Endodermal cell (in vitro differentiated cells): ENCODE results near the gene OR1L1. TPM values are rescaled to one million over a fixed set of nuclear protein-coding genes. Genes with fewer than 3 reads are reported as not detected.

Source experiments
- DNase-seq: peaks from one replicate; pipeline ENCODE4 v3.0.0-alpha.2; 2017
- H3K27ac ChIP-seq: 2 replicates; pipeline ENCODE4 v1.5.1; 2013; ENCODE audit warnings: mild to moderate bottlenecking, low read depth, low read length, moderate library complexity
- H3K27me3 ChIP-seq: 2 replicates; pipeline ENCODE4 v1.6.1; 2013; ENCODE audit warnings: mild to moderate bottlenecking, low read length, moderate library complexity; ENCODE audit not compliant: insufficient read depth, control insufficient read depth, poor library complexity, severe bottlenecking
- H3K36me3 ChIP-seq: 2 replicates; pipeline ENCODE4 v1.7.0; 2013; ENCODE audit warnings: mild to moderate bottlenecking, low read length, moderate library complexity; ENCODE audit not compliant: control insufficient read depth, insufficient read depth
- H3K4me1 ChIP-seq: one replicate; pipeline ENCODE4 v1.7.0; 2013; ENCODE audit warnings: low read length; ENCODE audit not compliant: control insufficient read depth, insufficient read depth
- H3K4me3 ChIP-seq: 2 replicates; pipeline ENCODE4 v1.5.1; 2013; ENCODE audit warnings: mild to moderate bottlenecking, low read length, moderate library complexity
- H3K9ac ChIP-seq: 2 replicates; pipeline ENCODE4 v1.6.1; 2013; ENCODE audit warnings: mild to moderate bottlenecking, low read length, moderate library complexity; ENCODE audit not compliant: poor library complexity, severe bottlenecking; ENCODE audit errors: extremely low read depth
- H3K9me3 ChIP-seq: 2 replicates; pipeline ENCODE4 v1.6.1; 2013; ENCODE audit warnings: mild to moderate bottlenecking, low read length, moderate library complexity; ENCODE audit not compliant: control insufficient read depth
- H3K27ac Mint-ChIP-seq: 2 replicates; pipeline ENCODE4 v1.8.0; 2020; ENCODE audit warnings: mixed read lengths
- H3K27me3 Mint-ChIP-seq: 2 replicates; pipeline ENCODE4 v1.8.0; 2021; ENCODE audit warnings: mild to moderate bottlenecking, mixed read lengths; ENCODE audit not compliant: insufficient read depth
- H3K36me3 Mint-ChIP-seq: 2 replicates; pipeline ENCODE4 v1.8.0; 2020; ENCODE audit warnings: low read depth, mixed read lengths
- H3K4me1 Mint-ChIP-seq: 2 replicates; pipeline ENCODE4 v1.8.0; 2020; ENCODE audit warnings: mixed read lengths
- H3K4me3 Mint-ChIP-seq: 2 replicates; pipeline ENCODE4 v1.8.0; 2020; ENCODE audit warnings: mild to moderate bottlenecking, moderate library complexity, mixed read lengths
- H3K9me3 Mint-ChIP-seq: 2 replicates; pipeline ENCODE4 v1.8.0; 2020; ENCODE audit warnings: mild to moderate bottlenecking, mixed read lengths
- CTCF ChIP-seq: fragments of 200-600 bp; sonication (generic); conservative IDR thresholded peaks from 2 replicates; pipeline ENCODE4 v1.5.0; 2021; ENCODE audit warnings: antibody characterized with exemption, mild to moderate bottlenecking
- WGBS, 2 experiments: methylation state at CpG; one replicate each; pipeline versions ENCODE4 v1.1.5 to v1.1.7; 2013; ENCODE audit warnings: missing lambda C conversion rate in 2 of 2, mixed read lengths in 1 of 2; ENCODE audit not compliant: insufficient coverage in 1 of 2, insufficient read length in 1 of 2; 5-methylcytosine and 5-hydroxymethylcytosine counted together
- total RNA-seq, 2 donors: library from RNA; stranded (reverse); fragmentation: NEBNext Ultra II Directional in 1 of 2; extraction: Animal tissue kit (Norgen Biotek cat#: 25700) in 1 of 2; gene quantifications; 2 replicates in 1 of 2; 3 replicates in 1 of 2; pipeline ENCODE4 v1.2.1, GENCODE V29; 2021

Gene OR1L1
- total RNA-seq, 2 donors from 2014 or later, result not detected

DNA sequence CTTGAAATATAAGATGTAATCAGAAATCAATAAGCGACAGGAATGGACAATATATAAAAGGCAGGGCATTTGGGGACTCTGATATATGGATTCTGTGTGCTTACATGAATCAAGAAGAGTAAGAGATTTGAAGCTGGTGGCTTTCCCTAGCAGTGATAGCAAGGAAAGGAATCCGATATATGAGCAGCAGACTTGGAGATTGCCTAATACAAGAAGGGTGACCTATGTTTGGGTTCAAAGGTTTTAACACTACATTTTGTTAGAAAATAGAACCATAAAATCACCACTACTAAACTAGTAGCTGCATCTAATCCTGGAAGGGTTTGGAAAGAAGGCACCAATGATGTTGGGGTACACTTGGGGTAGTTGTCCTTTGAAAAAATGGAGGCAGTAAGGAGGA, 11.0 kb downstream of the OR1L1 start:
- peaks cover 90% of the 10 kb centered on the region for H3K9me3 Mint-ChIP-seq
- H3K9me3 ChIP-seq, result peaks cover 67% of the 10 kb centered on the region

DNA sequence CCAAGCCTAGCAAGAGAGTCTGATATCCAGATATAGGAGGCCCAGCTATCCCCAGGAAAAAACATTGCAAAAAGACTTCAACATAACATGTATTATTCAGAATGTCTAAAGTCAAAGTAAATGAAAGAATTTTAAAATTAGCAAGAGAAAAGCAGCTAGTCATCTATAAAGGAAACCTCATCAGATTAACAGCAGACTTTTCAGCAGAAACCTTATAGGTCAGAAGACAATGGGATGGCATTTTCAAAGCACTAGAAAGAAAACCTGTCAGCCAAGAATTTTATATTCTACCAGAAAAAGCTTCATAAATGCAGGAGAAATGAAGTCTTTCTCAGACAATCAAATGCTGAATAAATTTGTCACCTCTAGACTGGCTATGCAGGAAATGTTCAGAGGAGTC, 23.3 kb downstream of the OR1L1 start:
- no peak overlapping the region for H3K4me3 Mint-ChIP-seq
- no peaks in the 10 kb centered on the region for H3K4me1 Mint-ChIP-seq
- no peaks in the 10 kb centered on the region for H3K36me3 ChIP-seq
- no peaks in the 10 kb centered on the region for H3K36me3 Mint-ChIP-seq
- H3K9ac ChIP-seq, result no peak overlapping the region
- TF ChIP-seq CTCF, result no peak
- H3K27me3 ChIP-seq, result no peaks in the 10 kb centered on the region
- peaks cover 58% of the 10 kb centered on the region for H3K9me3 ChIP-seq
- H3K27ac Mint-ChIP-seq, result no peak overlapping the region
- H3K27ac ChIP-seq, result no peak overlapping the region
- no peaks in the 10 kb centered on the region for H3K27me3 Mint-ChIP-seq
- no peak overlapping the region for H3K4me3 ChIP-seq
- no peaks in the 10 kb centered on the region for H3K4me1 ChIP-seq
- DNase-seq, result no peak
- peaks cover 74% of the 10 kb centered on the region for H3K9me3 Mint-ChIP-seq

More for the DNA sequence above, 11.0 kb downstream of the OR1L1 start:
- no peak for TF ChIP-seq CTCF
- peaks cover 2% of the 10 kb centered on the region for H3K27me3 Mint-ChIP-seq
- no peak overlapping the region for H3K4me3 Mint-ChIP-seq
- DNase-seq, result no peak
- no peak overlapping the region for H3K27ac Mint-ChIP-seq
- H3K4me1 Mint-ChIP-seq, result no peaks in the 10 kb centered on the region
- Histone ChIP-seq H3K27ac (no peak overlapping the region), H3K9ac (no peak overlapping the region), H3K36me3 (no peaks in the 10 kb centered on the region), H3K4me3 (no peak overlapping the region), H3K27me3 (no peaks in the 10 kb centered on the region), H3K4me1 (no peaks in the 10 kb centered on the region)
- no peaks in the 10 kb centered on the region for H3K36me3 Mint-ChIP-seq
- 23 to 66% methylated on average over 1 to 2 of the region's 2 CpGs for WGBS, 2 experiments

- no peak for DNase-seq
- H3K27ac Mint-ChIP-seq, result no peak overlapping the region
- peaks cover 36% of the 10 kb centered on the region for H3K9me3 ChIP-seq
- no peak overlapping the region for H3K9ac ChIP-seq
- H3K27me3 Mint-ChIP-seq, result no peaks in the 10 kb centered on the region
- H3K27me3 ChIP-seq, result no peaks in the 10 kb centered on the region
- no peak for TF ChIP-seq CTCF
- no peaks in the 10 kb centered on the region for H3K36me3 ChIP-seq
- 100% methylated on average over 1 of the region's 1 CpG; no CpG with 5 or more reads in 1 of the 2 experiments for WGBS, 2 experiments
- no peaks in the 10 kb centered on the region for H3K4me1 ChIP-seq
- no peak overlapping the region for H3K4me3 Mint-ChIP-seq
- H3K4me3 ChIP-seq, result no peak overlapping the region
- peaks cover 60% of the 10 kb centered on the region for H3K9me3 Mint-ChIP-seq
- no peak overlapping the region for H3K27ac ChIP-seq
- H3K36me3 Mint-ChIP-seq, result no peaks in the 10 kb centered on the region
- no peaks in the 10 kb centered on the region for H3K4me1 Mint-ChIP-seq
Measured at GRCh38 chr9:122695696-122696095, 34.2 kb downstream of the OR1L1 start.

Other genes starting within 250 kb of the OR1L1 start
- gene OR1J1, start 183.8 kb upstream of the OR1L1 start, total RNA-seq, result not detected
- gene OR1J2, start 150.9 kb upstream of the OR1L1 start, total RNA-seq, result not detected
- gene OR1J4, start 142.6 kb upstream of the OR1L1 start, total RNA-seq, result not detected
- gene OR1N1, start 134.4 kb upstream of the OR1L1 start, total RNA-seq, result not detected
- gene OR1N2, start 108.6 kb upstream of the OR1L1 start, total RNA-seq, result not detected
- not detected for gene OR1L8, start 78.3 kb upstream of the OR1L1 start, total RNA-seq
- not detected for gene OR1Q1, start 47.0 kb upstream of the OR1L1 start, total RNA-seq
- not detected for gene OR1B1, start 4.1 kb upstream of the OR1L1 start, total RNA-seq
- gene OR1L3, start 13.4 kb downstream of the OR1L1 start, total RNA-seq, result not detected
- gene OR1L4, start 62.3 kb downstream of the OR1L1 start, total RNA-seq, result not detected
- gene OR1L6, start 80.6 kb downstream of the OR1L1 start, total RNA-seq, result not detected
- not detected for gene OR5C1, start 127.2 kb downstream of the OR1L1 start, total RNA-seq
- not detected for gene OR1K1, start 138.4 kb downstream of the OR1L1 start, total RNA-seq
- 10 to 100 TPM; 26.3 to 28.6 TPM for gene PDCL, start 166.9 kb downstream of the OR1L1 start, total RNA-seq
- 10 to 100 TPM; 56.4 to 60.1 TPM for gene RC3H2, start 243.6 kb downstream of the OR1L1 start, total RNA-seq